ENCODE data around the gene NOP14.
A peak's percentile ranks its signal among the peaks of the same experiment; 100 is the strongest.

NOP14 gene

DNA sequence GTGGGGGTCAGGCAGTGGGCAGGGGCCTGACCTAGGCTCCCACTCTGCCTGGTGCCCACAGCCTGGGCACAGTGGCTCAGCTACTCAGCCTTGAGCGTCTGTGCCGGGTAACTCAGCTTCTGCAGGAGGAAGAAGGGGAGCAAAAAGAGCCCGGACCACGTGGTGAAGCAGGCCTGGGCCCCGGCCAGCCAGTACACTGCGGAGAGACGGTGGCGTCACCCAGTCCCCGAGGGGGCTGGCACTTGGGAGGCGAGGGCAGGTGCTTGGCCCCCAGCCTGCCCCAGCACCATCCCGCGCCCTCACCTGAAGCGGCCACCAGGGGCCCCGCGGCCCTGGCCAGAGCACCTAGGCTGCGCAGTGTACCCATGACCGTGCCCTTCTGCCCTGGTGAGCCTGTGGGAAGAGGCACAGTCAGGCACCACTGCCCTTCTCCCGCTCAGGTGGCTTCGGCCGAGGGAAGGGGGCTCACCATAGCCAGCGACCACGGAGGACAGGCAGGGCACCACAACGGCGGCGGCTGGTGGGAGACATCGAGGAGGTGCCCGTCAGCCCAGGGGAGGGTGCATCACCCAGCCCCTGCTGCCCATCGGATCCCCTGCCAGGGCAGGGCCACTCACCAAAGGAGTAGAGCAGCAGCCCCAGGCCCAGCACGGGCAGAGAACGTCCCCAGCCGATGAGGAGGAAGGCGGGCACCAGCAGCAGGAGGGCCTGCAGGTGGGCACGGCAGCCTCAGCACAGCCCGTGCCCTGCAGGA is 32.3 kb downstream of the NOP14 start:
- TF ChIP-seq, protein P1, sequence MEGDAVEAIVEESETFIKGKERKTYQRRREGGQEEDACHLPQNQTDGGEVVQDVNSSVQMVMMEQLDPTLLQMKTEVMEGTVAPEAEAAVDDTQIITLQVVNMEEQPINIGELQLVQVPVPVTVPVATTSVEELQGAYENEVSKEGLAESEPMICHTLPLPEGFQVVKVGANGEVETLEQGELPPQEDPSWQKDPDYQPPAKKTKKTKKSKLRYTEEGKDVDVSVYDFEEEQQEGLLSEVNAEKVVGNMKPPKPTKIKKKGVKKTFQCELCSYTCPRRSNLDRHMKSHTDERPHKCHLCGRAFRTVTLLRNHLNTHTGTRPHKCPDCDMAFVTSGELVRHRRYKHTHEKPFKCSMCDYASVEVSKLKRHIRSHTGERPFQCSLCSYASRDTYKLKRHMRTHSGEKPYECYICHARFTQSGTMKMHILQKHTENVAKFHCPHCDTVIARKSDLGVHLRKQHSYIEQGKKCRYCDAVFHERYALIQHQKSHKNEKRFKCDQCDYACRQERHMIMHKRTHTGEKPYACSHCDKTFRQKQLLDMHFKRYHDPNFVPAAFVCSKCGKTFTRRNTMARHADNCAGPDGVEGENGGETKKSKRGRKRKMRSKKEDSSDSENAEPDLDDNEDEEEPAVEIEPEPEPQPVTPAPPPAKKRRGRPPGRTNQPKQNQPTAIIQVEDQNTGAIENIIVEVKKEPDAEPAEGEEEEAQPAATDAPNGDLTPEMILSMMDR (IDR thresholded peaks at IDR 0.05; ENCODE audit: low read depth, low read length, missing control alignments) = peak; percentile 20
- in situ Hi-C loops (cut with HindIII; ENCODE audit: low pct_ligation_motif_present, low sequenced_read_pairs) = no loop called here
- Histone ChIP-seq H3K27ac (no peak overlapping the region), H3K36me3 (replicated peaks) (peaks cover 52% of the 10 kb centered on the region), H3K27me3 (replicated peaks) (no peaks in the 10 kb centered on the region), H3K4me3 (ENCODE audit: low read depth, low read length) (no peak overlapping the region)
- DNase-seq = no peak

DNA sequence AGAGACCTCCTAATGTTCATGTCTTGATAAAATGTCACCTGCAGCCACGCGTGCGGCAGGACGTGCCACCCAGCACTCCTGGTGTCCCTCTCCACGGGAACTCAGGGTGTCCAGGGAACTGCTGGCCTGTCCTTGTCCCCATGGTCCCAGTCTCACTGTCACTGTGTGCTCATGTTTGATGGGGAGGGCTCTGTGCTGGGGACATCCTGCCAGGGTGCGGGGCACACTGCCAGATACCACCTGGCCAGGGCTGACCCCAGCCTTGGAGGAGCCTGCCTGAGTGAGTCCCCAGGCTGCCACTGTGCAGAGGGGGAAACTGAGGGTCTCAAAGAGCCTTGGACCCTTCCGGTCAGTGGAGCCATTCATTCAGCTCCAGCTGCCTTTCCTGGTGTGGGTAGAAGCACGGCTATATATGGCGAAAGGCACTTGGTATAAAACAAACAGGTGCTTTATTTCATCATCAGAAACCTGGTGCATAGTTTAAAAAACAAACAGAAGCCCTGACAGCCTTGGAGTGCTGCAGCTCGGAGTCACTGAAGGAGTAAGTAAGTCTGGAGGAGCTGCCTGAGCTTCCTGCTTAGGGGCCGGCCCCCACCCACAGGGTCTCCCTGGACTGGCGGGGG is 33.0 kb downstream of the NOP14 start:
- Histone ChIP-seq H3K27ac (no peak overlapping the region), H3K27me3 (replicated peaks) (no peaks in the 10 kb centered on the region), H3K36me3 (replicated peaks) (peaks cover 54% of the 10 kb centered on the region), H3K4me3 (ENCODE audit: low read depth, low read length) (no peak overlapping the region)
- TF ChIP-seq, protein P1 (IDR thresholded peaks at IDR 0.05; ENCODE audit: low read depth, low read length, missing control alignments) = no peak
- no peak for DNase-seq
- in situ Hi-C loops (cut with HindIII; ENCODE audit: low pct_ligation_motif_present, low sequenced_read_pairs) = no loop called here

DNA sequence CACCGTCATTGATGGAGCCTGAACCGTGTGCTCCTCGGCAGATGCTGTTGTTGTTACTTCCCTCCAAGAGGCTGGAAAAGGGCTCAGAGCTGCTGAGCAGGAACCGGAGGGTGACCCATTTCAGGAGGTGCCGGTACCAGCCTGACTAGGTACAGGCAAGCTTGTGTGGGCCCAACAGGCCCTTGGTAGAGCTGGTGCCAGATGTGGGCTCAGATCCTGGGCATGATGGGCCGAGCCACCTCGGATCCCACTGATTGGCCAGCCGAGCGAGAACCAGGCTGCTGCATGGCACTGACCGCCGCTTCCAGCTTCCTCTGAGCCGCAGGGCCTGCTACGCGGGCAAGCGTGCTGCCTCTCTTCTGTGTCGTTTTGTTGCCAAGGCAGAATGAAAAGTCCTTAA is 33.7 kb downstream of the NOP14 start:
- H3K27me3 ChIP-seq (replicated peaks) = no peaks in the 10 kb centered on the region
- no peak overlapping the region for H3K4me3 ChIP-seq (ENCODE audit: low read depth, low read length)
- in situ Hi-C loops (cut with HindIII; ENCODE audit: low pct_ligation_motif_present, low sequenced_read_pairs) = no loop called here
- H3K27ac ChIP-seq = no peak overlapping the region
- no peak for DNase-seq
- TF ChIP-seq, protein P1 (IDR thresholded peaks at IDR 0.05; ENCODE audit: low read depth, low read length, missing control alignments) = no peak
- peaks cover 58% of the 10 kb centered on the region for H3K36me3 ChIP-seq (replicated peaks)

DNA sequence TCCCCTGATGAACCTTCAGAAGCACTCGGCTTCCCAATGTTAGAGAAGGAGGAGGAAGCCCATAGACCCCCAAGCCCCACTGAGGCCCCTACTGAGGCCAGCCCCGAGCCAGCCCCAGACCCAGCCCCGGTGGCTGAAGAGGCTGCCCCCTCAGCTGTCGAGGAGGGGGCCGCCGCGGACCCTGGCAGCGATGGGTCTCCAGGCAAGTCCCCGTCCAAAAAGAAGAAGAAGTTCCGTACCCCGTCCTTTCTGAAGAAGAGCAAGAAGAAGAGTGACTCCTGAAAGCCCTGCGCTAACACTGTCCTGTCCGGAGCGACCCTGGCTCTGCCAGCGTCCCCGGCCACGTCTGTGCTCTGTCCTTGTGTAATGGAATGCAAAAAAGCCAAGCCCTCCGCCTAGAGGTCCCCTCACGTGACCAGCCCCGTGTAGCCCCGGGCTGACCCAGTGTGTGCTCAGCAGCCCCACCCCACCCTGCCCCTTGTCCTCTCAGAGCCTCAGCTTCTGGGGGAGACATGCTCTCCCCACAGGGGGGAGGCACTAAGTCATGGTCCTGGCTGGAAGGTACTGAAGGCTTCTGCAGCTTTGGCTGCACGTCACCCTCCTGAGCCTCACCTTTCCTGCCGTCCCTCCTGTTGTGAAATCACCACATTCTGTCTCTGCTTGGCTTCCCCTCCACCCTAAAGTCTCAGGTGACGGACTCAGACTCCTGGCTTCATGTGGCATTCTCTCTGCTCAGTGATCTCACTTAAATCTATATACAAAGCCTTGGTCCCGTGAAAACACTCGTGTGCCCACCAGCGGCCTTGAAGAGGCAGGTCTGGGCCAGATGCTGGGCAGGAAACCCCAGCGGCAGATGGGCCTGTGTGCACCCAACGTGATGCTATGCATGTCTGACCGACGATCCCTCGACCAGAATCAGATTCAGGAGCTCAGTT is 34.7 kb downstream of the NOP14 start:
- no peak overlapping the region for H3K4me3 ChIP-seq (ENCODE audit: low read depth, low read length)
- no peak for DNase-seq
- in situ Hi-C loops (cut with HindIII; ENCODE audit: low pct_ligation_motif_present, low sequenced_read_pairs) = no loop called here
- no peaks in the 10 kb centered on the region for H3K27me3 ChIP-seq (replicated peaks)
- H3K36me3 ChIP-seq (replicated peaks) = peaks cover 62% of the 10 kb centered on the region
- H3K27ac ChIP-seq = no peak overlapping the region
- TF ChIP-seq, protein P1 (IDR thresholded peaks at IDR 0.05; ENCODE audit: low read depth, low read length, missing control alignments) = no peak

DNA sequence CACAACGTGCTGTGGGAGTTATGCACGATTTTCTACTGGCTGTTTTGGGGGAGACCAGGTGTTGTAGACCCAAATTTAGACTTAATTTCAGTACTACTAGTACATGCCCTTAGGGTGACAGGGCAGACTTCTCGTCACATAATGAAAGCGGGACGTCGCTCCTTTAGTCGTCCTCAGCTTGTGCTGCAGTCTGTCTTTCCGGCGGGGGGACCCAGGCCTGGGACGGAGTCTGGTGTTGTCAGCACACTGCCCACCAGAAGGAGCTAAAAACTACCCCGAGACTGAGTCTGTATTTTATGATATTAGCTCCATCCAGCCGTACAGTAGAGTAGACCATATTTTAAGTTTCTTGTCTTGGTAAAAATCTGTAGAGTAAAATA is 35.5 kb downstream of the NOP14 start:
- Histone ChIP-seq H3K27me3 (replicated peaks) (no peaks in the 10 kb centered on the region), H3K4me3 (ENCODE audit: low read depth, low read length) (no peak overlapping the region), H3K27ac (no peak overlapping the region), H3K36me3 (replicated peaks) (peaks cover 64% of the 10 kb centered on the region)
- TF ChIP-seq, protein P1 (IDR thresholded peaks at IDR 0.05; ENCODE audit: low read depth, low read length, missing control alignments) = no peak
- DNase-seq = no peak
- in situ Hi-C loops (cut with HindIII; ENCODE audit: low pct_ligation_motif_present, low sequenced_read_pairs) = no loop called here
